Fibroblast of the aortic adventitia (primary cell): ENCODE measurements around the gene STAT3. TPM values are rescaled to one million over a fixed set of nuclear protein-coding genes. Genes with fewer than 3 reads are reported as not detected.
"Not testable (repeated sequence)": the region's sequence is repeated elsewhere in the genome, so short reads cannot be mapped to it uniquely, and the experiment has no call there.

Experiments used
- DNase-seq: peaks from one replicate; pipeline ENCODE4 v3.0.0-alpha.2; 2010; ENCODE audit warnings: low read depth
- H3K4me3 ChIP-seq: 2 replicates; pipeline ENCODE4 v1.5.1; 2011; ENCODE audit warnings: low read depth, mild to moderate bottlenecking, control low read depth, low read length, moderate library complexity
- total RNA-seq: library from RNA; depleted of rRNA; stranded (reverse); fragments of >200 nt; gene quantifications from 2 replicates; pipeline ENCODE4 v1.2.3, GENCODE V29; 2012; ENCODE audit warnings: low replicate concordance
- TF ChIP-seq, protein P1 (sequence below): IDR thresholded peaks from 2 replicates; pipeline ENCODE4 v1.5.1; 2011; ENCODE audit warnings: mild to moderate bottlenecking, low read length, control low read depth, inconsistent platforms; ENCODE audit not compliant: insufficient read depth

Gene STAT3
- total RNA-seq, 1 donor, result 137 TPM

DNA sequence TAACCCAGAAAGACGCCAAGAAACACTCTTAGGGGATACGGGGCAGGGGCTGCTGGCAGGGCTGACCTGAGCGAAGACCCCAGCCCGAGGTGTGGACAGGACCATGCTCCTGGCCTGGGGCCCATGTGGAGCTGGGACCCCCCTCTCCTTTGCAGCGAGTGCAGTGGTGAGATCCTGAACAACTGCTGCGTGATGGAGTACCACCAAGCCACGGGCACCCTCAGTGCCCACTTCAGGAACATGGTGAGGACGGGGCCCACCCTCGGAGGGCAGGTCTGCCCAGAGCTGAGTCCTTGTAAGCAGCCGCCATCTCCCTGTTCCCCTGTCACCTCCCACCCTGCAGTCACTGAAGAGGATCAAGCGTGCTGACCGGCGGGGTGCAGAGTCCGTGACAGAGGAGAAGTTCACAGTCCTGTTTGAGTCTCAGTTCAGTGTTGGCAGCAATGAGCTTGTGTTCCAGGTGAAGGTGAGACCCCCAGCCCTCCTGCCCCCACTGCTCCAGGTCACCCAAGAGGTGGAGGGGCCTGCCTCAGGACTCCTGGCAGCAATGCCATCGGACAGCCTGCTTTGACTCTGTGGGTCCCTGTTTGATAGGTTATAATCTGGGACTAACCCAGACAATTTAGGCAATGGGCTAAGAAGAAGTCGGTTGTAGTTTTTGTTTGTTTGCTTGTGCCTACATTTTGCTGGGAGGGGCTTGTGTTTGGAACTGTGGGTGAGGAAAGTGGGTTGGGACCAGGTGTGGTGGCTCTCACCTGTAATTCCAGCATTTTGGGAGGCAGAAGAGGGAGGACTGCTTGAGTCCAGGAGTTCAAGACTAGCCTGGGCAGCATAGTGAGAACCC is 83.8 kb downstream of the STAT3 start:
- DNase-seq, result no peak
- TF ChIP-seq, protein P1, sequence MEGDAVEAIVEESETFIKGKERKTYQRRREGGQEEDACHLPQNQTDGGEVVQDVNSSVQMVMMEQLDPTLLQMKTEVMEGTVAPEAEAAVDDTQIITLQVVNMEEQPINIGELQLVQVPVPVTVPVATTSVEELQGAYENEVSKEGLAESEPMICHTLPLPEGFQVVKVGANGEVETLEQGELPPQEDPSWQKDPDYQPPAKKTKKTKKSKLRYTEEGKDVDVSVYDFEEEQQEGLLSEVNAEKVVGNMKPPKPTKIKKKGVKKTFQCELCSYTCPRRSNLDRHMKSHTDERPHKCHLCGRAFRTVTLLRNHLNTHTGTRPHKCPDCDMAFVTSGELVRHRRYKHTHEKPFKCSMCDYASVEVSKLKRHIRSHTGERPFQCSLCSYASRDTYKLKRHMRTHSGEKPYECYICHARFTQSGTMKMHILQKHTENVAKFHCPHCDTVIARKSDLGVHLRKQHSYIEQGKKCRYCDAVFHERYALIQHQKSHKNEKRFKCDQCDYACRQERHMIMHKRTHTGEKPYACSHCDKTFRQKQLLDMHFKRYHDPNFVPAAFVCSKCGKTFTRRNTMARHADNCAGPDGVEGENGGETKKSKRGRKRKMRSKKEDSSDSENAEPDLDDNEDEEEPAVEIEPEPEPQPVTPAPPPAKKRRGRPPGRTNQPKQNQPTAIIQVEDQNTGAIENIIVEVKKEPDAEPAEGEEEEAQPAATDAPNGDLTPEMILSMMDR, result no peak
- H3K4me3 ChIP-seq, result no peak overlapping the region

DNA sequence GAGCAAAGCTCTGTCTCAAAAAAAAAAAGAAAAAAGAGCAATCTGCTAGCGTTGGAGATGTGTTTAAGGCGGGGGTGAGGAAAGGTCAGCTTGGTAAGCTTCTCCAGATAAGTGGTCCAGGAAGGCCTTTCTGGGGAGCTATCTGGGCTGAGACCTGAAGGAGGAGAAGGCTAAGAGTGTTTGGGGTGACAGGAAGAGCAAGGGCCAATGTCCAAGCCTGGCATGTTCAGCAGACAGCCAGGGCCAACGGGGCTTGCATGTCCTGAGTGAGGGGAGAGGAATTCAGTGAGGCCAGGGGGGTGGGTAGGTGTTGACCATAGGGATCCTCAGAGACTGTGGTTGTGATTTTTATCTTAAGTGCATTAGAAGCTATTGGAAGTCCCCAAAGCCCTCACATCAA is 84.5 kb downstream of the STAT3 start:
- no peak overlapping the region for H3K4me3 ChIP-seq
- no peak for DNase-seq
- TF ChIP-seq, protein P1, result no peak

DNA sequence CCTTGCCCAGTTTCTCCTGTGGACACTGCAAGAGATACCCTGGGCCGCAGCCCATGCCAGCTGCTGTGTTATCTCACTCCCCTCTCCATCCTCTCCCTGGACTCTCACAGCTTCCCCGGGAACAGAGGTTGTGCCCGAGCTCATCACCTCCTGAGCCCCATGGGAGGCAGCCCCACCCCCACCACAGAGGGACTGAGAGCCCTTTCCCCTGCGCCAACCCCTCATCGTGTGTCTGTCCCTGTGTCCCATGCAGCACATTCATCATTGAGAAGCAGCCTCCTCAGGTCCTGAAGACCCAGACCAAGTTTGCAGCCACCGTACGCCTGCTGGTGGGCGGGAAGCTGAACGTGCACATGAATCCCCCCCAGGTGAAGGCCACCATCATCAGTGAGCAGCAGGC is 87.2 kb downstream of the STAT3 start:
- no peak overlapping the region for H3K4me3 ChIP-seq
- TF ChIP-seq, protein P1, result no peak
- no peak for DNase-seq

DNA sequence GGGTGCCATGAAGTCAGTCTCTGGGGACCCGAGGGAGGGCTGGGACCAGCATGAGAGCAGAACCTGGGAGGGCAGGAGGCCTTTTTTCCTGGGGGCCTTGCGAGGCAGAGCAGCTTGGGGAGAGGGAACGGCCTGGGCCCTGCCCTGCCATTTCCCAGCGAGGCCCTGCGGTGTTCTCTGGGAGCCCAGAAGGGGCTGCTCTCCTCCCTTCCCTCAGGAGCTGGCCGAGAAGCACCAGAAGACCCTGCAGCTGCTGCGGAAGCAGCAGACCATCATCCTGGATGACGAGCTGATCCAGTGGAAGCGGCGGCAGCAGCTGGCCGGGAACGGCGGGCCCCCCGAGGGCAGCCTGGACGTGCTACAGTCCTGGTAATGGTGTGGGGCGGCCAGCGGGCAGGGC is 88.3 kb downstream of the STAT3 start:
- not testable (repeated sequence) for H3K4me3 ChIP-seq, DNase-seq

DNA sequence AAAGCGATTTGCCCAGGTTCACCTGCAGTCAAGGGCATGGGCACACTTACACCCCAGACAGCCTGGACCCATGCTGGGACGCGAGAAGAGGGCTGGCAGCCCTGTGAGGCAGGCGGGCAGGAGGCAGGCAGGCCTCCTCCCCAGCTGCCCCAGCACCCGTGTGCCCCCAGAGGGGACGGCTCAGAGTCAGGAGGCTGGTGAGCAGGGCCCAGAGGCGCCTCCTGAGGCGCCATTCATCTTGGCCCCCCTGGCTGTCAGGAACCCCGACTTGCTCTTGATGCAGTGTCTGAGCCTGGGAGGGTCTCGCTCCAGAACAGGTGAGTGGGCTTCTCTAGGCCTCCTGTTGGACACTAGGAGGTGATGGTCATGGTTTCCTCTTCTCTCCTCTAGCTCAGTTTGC is 88.9 kb downstream of the STAT3 start:
- not testable (repeated sequence) for H3K4me3 ChIP-seq, DNase-seq

DNA sequence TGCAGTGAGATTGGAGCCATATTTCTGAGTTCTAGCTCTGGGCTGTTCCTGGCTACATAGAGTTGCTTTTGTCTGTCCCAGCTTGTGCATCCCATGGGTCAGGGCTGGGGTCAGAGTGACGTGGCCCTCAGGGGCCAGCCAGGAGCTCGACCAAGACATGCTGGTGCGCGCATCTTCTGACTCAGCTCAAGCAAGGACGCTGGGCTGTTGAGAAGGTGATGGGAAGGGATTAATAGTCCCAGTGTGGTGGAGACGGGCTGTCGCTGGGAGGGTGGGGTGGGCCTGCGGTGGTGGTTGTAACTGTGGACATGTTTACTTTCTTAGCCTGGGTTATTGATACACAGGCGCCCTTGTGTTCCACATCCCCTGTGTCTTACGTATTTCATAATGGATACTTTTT is 90.5 kb downstream of the STAT3 start:
- not testable (repeated sequence) for DNase-seq, H3K4me3 ChIP-seq

DNA sequence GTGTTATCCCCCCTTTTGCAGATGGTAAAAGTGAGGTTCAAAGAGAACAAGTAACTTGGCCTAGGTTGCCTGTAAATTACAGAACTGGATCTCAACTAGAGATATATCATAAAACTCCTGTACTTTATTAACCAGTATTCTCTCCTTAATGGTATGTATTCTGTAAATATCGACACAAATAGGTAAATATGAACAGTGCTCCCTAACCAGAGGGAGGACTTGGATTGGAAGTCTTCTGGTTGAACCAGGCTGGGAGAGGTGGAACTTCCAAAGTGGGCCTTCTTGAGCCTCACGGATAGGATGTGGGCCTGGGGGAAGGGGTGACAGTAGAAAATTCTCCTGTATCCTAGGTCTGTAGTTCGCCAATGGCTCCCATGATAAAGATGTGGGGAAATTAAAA is 92.2 kb downstream of the STAT3 start:
- no peak overlapping the region for H3K4me3 ChIP-seq
- TF ChIP-seq, protein P1, result no peak
- no peak for DNase-seq

DNA sequence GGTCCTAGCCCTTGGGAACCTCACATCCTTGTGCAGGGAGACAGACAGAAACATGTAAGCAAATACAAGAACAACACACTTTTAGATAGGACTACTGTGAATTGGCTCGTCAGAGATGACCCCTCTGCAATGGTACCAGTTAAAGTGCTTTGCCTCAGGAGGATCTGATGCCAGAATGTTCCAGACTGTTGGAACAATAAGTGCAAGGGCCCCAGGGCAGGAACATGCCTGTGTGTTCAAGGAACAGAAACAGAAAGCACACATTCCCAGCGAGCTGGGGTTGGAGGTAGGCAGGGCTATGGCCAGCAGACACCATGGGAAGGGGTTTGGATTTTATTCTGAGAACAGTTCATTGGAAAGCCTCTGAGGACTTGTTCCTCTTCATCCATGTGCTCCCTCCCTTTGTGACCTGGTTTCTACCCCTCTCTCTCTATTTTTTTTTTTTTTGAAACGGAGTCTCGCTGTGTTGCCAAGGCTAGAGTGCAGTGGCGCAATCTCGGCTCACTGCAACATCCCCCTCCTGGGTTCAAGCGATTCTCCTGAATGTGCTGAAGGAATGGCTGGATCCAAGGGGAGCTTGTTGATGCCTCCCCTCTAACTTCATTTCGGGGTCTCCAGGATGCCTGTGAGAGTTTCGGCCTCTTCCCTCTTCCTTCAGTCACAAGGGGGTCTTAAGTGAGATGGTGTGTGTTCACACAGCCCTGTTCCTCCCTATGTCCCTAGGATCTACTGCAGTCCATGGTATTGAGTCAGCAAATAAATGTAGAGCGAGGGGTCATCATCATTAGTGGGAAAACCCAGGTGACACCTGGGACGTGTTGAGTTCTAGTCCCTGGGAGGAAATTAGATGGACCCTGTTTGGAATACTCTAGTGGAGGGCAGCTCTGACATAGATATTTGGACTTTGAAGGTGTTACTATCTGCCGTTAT is 93.5 kb downstream of the STAT3 start:
- H3K4me3 ChIP-seq, result no peak overlapping the region
- DNase-seq, result no peak
- TF ChIP-seq, protein P1, result no peak
